ENCODE measurements around the gene NPHP4.

The NPHP4 gene

GRCh38 chr1:5876094-5876650 lies 116.1 kb downstream of the NPHP4 start:
- H3K36me3 ChIP-seq (replicated peaks) = peaks cover 3% of the 10 kb centered on the region
- in situ Hi-C loops (cut with HindIII; ENCODE audit: low pct_ligation_motif_present, low sequenced_read_pairs) = no loop called here
- DNase-seq = no peak
- TF ChIP-seq CTCF (IDR thresholded peaks at IDR 0.05; ENCODE audit: low read depth, low read length, missing control alignments) = no peak
- H3K27ac ChIP-seq = no peak overlapping the region
- H3K27me3 ChIP-seq (replicated peaks) = no peaks in the 10 kb centered on the region
- no peak overlapping the region for H3K4me3 ChIP-seq (ENCODE audit: low read depth, low read length)

DNA sequence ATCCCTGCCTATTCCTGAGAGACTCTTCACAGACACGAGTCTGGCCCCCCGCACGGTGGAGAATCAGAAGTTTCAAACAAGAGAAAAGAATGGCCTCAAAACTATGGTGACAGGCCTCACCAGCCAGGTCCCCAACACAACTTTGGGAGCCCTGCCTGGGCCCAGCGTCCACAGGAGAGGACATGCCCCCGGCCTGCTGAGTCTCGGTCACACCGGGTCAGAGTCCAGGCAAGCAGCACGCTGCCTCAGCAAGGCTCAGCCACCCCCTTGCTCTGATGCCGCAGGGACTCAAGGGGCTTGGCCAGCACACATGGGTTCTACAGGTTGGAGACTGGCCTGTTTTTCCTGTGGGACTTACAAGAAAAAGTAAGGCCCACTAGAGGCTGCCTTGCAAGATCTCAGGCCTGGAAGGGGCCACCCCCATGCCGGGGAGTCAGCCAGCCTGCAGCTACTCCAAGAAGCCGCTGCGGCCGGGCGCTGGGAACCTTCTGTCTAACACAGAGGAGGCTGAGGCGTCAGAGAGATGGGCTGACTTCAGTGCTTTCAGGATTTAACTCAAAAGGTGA lies 116.8 kb downstream of the NPHP4 start:
- peaks cover 3% of the 10 kb centered on the region for H3K36me3 ChIP-seq (replicated peaks)
- H3K4me3 ChIP-seq (ENCODE audit: low read depth, low read length) = no peak overlapping the region
- DNase-seq = no peak
- no peak overlapping the region for H3K27ac ChIP-seq
- no peak for TF ChIP-seq CTCF (IDR thresholded peaks at IDR 0.05; ENCODE audit: low read depth, low read length, missing control alignments)
- in situ Hi-C loops (cut with HindIII; ENCODE audit: low pct_ligation_motif_present, low sequenced_read_pairs) = no loop called here
- no peaks in the 10 kb centered on the region for H3K27me3 ChIP-seq (replicated peaks)

- TF ChIP-seq CTCF (IDR thresholded peaks at IDR 0.05; ENCODE audit: low read depth, low read length, missing control alignments) = no peak
- no peak for DNase-seq
- Histone ChIP-seq H3K36me3 (replicated peaks) (no peaks in the 10 kb centered on the region), H3K27me3 (replicated peaks) (no peaks in the 10 kb centered on the region), H3K27ac (no peak overlapping the region), H3K4me3 (ENCODE audit: low read depth, low read length) (no peak overlapping the region)
- in situ Hi-C loops (cut with HindIII; ENCODE audit: low pct_ligation_motif_present, low sequenced_read_pairs) = no loop called here
Measured at GRCh38 chr1:5874416-5875110, 117.7 kb downstream of the NPHP4 start.

GRCh38 chr1:5873556-5873955 lies 118.7 kb downstream of the NPHP4 start:
- no peak overlapping the region for H3K27ac ChIP-seq
- TF ChIP-seq CTCF (IDR thresholded peaks at IDR 0.05; ENCODE audit: low read depth, low read length, missing control alignments) = no peak
- no peak overlapping the region for H3K4me3 ChIP-seq (ENCODE audit: low read depth, low read length)
- in situ Hi-C loops (cut with HindIII; ENCODE audit: low pct_ligation_motif_present, low sequenced_read_pairs) = no loop called here
- no peaks in the 10 kb centered on the region for H3K27me3 ChIP-seq (replicated peaks)
- no peak for DNase-seq
- H3K36me3 ChIP-seq (replicated peaks) = no peaks in the 10 kb centered on the region

- H3K36me3 ChIP-seq (replicated peaks) = no peaks in the 10 kb centered on the region
Measured at GRCh38 chr1:5872886-5873285, 119.3 kb downstream of the NPHP4 start.

More at GRCh38 chr1:5872886-5873285, 119.3 kb downstream of the NPHP4 start:
- Histone ChIP-seq H3K27me3 (replicated peaks) (no peaks in the 10 kb centered on the region), H3K4me3 (ENCODE audit: low read depth, low read length) (no peak overlapping the region), H3K27ac (no peak overlapping the region)
- in situ Hi-C loops (cut with HindIII; ENCODE audit: low pct_ligation_motif_present, low sequenced_read_pairs) = no loop called here
- no peak for DNase-seq
- no peak for TF ChIP-seq CTCF (IDR thresholded peaks at IDR 0.05; ENCODE audit: low read depth, low read length, missing control alignments)

All from brain microvascular endothelial cell (primary cell).